ENCODE results near the gene STAC2. TPM values are rescaled to one million over a fixed set of nuclear protein-coding genes. Genes with fewer than 3 reads are reported as not detected.

The STAC2 gene
- total RNA-seq, result 0.15 TPM in 1 of 2 replicates, not detected in the other

GRCh38 chr17:39225308-39225958, at the start of gene STAC2:
Gene STAC2, minus strand, starts transcription at chr17:39225945. Its CDS starts 443 bp downstream, at chr17:39225502.

GRCh38 chr17:39200070-39200879, 25.5 kb downstream of the STAC2 start, which contains the start of gene RPL19:
Gene RPL19, plus strand, starts transcription at chr17:39200283. Its CDS starts 62 bp downstream, at chr17:39200345.

GRCh38 chr17:39197380-39198185, 28.2 kb downstream of the STAC2 start, which contains the start of gene CACNB1:
Gene CACNB1, minus strand, starts transcription at chr17:39197669. Its CDS starts 174 bp downstream, at chr17:39197495.

GRCh38 chr17:39165841-39166349, 59.9 kb downstream of the STAC2 start, which contains the start of gene ARL5C:
Gene ARL5C, minus strand, starts transcription at chr17:39166161. Its CDS starts 401 bp downstream, at chr17:39165760.

Other genes with a start within 250 kb of the STAC2 start
- gene PLXDC1, start 74.3 kb downstream of the STAC2 start, total RNA-seq, result under 0.01 and 0.15 TPM in 2 replicates
- not detected in 2 replicates for gene ARL5C, start 59.8 kb downstream of the STAC2 start, total RNA-seq
- gene CACNB1, start 28.3 kb downstream of the STAC2 start, total RNA-seq, result 3.9 and 4.3 TPM in 2 replicates
- 2,902 and 3,012 TPM in 2 replicates for gene RPL19, start 25.7 kb downstream of the STAC2 start, total RNA-seq
- 4.7 and 4.9 TPM in 2 replicates for gene FBXL20, start 175.7 kb upstream of the STAC2 start, total RNA-seq
- gene MED1, start 225.3 kb upstream of the STAC2 start, total RNA-seq, result 16.8 and 17.5 TPM in 2 replicates
- gene CDK12, start 235.5 kb upstream of the STAC2 start, total RNA-seq, result 13.2 and 16.0 TPM in 2 replicates